Gastrocnemius medialis (tissue), 4 donors: ENCODE data around the gene PGC.

Source experiments
- POLR2A ChIP-seq, 2 donors: fragments of 450-650 bp; IDR thresholded peaks; one replicate each; pipeline ENCODE4 v1.6.1; 2017; ENCODE audit warnings: antibody characterized with exemption in 2 of 2, mild to moderate bottlenecking in 2 of 2, moderate library complexity in 2 of 2
- TF ChIP-seq, protein P1 (sequence below), 5 experiments: fragments of 450-650 bp in 3 of 5; fragments of 200-600 bp in 2 of 5; sonication (generic) in 2 of 5; IDR thresholded peaks in 4 of 5; conservative IDR thresholded peaks in 1 of 5; 1 replicate in 4 of 5; 2 replicates in 1 of 5; pipeline ENCODE4 v1.5.1; 2016 to 2019; ENCODE audit warnings: antibody characterized with exemption in 5 of 5, mild to moderate bottlenecking in 3 of 5, moderate library complexity in 3 of 5

- TF ChIP-seq POLR2A (IDR thresholded peaks at IDR 0.05): no peak
- TF ChIP-seq, protein P1, sequence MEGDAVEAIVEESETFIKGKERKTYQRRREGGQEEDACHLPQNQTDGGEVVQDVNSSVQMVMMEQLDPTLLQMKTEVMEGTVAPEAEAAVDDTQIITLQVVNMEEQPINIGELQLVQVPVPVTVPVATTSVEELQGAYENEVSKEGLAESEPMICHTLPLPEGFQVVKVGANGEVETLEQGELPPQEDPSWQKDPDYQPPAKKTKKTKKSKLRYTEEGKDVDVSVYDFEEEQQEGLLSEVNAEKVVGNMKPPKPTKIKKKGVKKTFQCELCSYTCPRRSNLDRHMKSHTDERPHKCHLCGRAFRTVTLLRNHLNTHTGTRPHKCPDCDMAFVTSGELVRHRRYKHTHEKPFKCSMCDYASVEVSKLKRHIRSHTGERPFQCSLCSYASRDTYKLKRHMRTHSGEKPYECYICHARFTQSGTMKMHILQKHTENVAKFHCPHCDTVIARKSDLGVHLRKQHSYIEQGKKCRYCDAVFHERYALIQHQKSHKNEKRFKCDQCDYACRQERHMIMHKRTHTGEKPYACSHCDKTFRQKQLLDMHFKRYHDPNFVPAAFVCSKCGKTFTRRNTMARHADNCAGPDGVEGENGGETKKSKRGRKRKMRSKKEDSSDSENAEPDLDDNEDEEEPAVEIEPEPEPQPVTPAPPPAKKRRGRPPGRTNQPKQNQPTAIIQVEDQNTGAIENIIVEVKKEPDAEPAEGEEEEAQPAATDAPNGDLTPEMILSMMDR (IDR thresholded peaks at IDR 0.05 in 4 of 5, conservative IDR thresholded peaks at IDR 0.05 in 1 of 5): no peak
Measured at GRCh38 chr6:41790045-41790444, 42.8 kb upstream of the PGC start.
